Measurements from ENCODE around the gene PTPRJ.

PTPRJ gene

DNA sequence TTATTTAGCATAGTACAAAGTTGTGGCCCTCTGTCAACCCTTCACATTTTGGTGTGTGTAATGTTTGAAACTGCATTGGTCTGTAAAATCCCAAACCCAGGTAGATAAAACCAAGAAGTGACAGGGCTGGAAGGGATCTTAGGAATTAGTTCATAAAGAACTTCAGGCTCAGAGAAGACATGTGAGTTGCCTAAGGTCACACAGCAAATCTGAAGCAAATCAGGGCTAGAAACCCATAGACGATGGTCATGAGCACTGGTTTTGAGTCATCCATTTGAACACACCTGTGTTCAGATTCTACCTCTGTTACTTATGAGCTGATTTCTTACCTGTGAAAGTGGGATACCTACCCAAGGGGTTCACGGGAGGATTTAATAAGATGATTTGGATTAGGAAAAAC is 107.1 kb downstream of the PTPRJ start:
- no peak overlapping the region for H3K27ac ChIP-seq (ENCODE audit: low read length)
- H3K36me3 ChIP-seq (ENCODE audit: insufficient read depth, low read depth, low read length), result no peaks in the 10 kb centered on the region
- no peaks in the 10 kb centered on the region for H3K27me3 ChIP-seq (ENCODE audit: insufficient read depth, low read length)
- peaks cover 12% of the 10 kb centered on the region for H3K4me1 ChIP-seq (ENCODE audit: insufficient read depth, low read length)
- H3K4me3 ChIP-seq (ENCODE audit: low read length), result no peak overlapping the region
- no peak overlapping the region for H3K9ac ChIP-seq (ENCODE audit: low read depth, low read length)
- H3K9me3 ChIP-seq (ENCODE audit: insufficient read depth, low read depth, low read length), result peaks cover 3% of the 10 kb centered on the region; the same call in 1 of the 2 replicates

GRCh38 chr11:48087974-48088681 is 107.8 kb downstream of the PTPRJ start:
- Histone ChIP-seq H3K4me1 (ENCODE audit: insufficient read depth, low read length) (peaks cover 12% of the 10 kb centered on the region), H3K9me3 (ENCODE audit: insufficient read depth, low read depth, low read length) (peaks cover 3% of the 10 kb centered on the region; the same call in 1 of the 2 replicates), H3K4me3 (ENCODE audit: low read length) (no peak overlapping the region), H3K9ac (ENCODE audit: low read depth, low read length) (no peak overlapping the region), H3K27me3 (ENCODE audit: insufficient read depth, low read length) (no peaks in the 10 kb centered on the region), H3K36me3 (ENCODE audit: insufficient read depth, low read depth, low read length) (no peaks in the 10 kb centered on the region), H3K27ac (ENCODE audit: low read length) (no peak overlapping the region)

GRCh38 chr11:48088682-48089050 is 108.3 kb downstream of the PTPRJ start:
- Histone ChIP-seq H3K9me3 (ENCODE audit: insufficient read depth, low read depth, low read length) (peaks cover 3% of the 10 kb centered on the region; the same call in 1 of the 2 replicates), H3K4me1 (ENCODE audit: insufficient read depth, low read length) (peaks cover 12% of the 10 kb centered on the region), H3K27ac (ENCODE audit: low read length) (no peak overlapping the region), H3K36me3 (ENCODE audit: insufficient read depth, low read depth, low read length) (no peaks in the 10 kb centered on the region), H3K27me3 (ENCODE audit: insufficient read depth, low read length) (no peaks in the 10 kb centered on the region), H3K4me3 (ENCODE audit: low read length) (no peak overlapping the region), H3K9ac (ENCODE audit: low read depth, low read length) (no peak overlapping the region)

GRCh38 chr11:48090174-48090573 is 109.8 kb downstream of the PTPRJ start:
- H3K36me3 ChIP-seq (ENCODE audit: insufficient read depth, low read depth, low read length), result no peaks in the 10 kb centered on the region
- no peaks in the 10 kb centered on the region for H3K27me3 ChIP-seq (ENCODE audit: insufficient read depth, low read length)
- no peak overlapping the region for H3K4me3 ChIP-seq (ENCODE audit: low read length)
- H3K9ac ChIP-seq (ENCODE audit: low read depth, low read length), result no peak overlapping the region
- H3K4me1 ChIP-seq (ENCODE audit: insufficient read depth, low read length), result peaks cover 12% of the 10 kb centered on the region
- H3K9me3 ChIP-seq (ENCODE audit: insufficient read depth, low read depth, low read length), result no peaks in the 10 kb centered on the region
- H3K27ac ChIP-seq (ENCODE audit: low read length), result no peak overlapping the region

DNA sequence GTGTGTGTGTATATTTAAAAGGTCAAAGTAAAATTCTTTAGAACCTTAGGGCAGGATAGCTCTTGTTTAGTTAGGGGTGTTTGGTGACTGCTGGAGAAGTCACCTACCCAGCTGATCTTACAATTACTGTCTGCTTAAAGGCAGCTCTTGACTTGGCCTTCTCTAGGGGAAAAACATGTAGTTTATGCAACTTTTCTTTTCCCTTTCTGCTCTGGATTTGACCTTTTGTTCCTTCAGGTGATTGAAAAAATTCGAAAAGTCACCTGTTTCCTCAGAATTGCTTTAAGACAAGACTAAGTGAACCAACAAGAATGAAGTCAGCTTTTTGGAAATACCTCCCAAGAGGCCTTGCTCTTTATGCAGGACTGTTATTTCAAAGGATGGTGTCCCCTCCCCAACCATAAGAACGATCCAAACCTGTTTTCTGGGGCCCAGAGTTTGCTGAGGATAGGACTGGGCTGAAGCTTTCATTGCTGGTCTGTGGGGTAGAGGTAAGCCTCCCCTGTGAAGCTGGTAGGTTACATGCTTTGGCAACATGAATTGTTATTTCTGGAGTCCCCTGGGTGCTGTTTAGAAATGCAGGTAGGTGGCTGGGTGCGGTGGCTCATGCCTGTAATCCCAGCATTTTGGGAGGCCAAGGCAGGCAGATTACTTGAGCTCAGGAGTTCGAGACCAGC is 111.2 kb downstream of the PTPRJ start:
- no peak overlapping the region for H3K27ac ChIP-seq (ENCODE audit: low read length)
- H3K9ac ChIP-seq (ENCODE audit: low read depth, low read length), result no peak overlapping the region
- H3K9me3 ChIP-seq (ENCODE audit: insufficient read depth, low read depth, low read length), result no peaks in the 10 kb centered on the region
- no peaks in the 10 kb centered on the region for H3K27me3 ChIP-seq (ENCODE audit: insufficient read depth, low read length)
- no peaks in the 10 kb centered on the region for H3K36me3 ChIP-seq (ENCODE audit: insufficient read depth, low read depth, low read length)
- H3K4me3 ChIP-seq (ENCODE audit: low read length), result no peak overlapping the region
- H3K4me1 ChIP-seq (ENCODE audit: insufficient read depth, low read length), result peaks cover 20% of the 10 kb centered on the region

GRCh38 chr11:48093323-48093722 is 113.0 kb downstream of the PTPRJ start:
- peaks cover 31% of the 10 kb centered on the region for H3K4me1 ChIP-seq (ENCODE audit: insufficient read depth, low read length)

DNA sequence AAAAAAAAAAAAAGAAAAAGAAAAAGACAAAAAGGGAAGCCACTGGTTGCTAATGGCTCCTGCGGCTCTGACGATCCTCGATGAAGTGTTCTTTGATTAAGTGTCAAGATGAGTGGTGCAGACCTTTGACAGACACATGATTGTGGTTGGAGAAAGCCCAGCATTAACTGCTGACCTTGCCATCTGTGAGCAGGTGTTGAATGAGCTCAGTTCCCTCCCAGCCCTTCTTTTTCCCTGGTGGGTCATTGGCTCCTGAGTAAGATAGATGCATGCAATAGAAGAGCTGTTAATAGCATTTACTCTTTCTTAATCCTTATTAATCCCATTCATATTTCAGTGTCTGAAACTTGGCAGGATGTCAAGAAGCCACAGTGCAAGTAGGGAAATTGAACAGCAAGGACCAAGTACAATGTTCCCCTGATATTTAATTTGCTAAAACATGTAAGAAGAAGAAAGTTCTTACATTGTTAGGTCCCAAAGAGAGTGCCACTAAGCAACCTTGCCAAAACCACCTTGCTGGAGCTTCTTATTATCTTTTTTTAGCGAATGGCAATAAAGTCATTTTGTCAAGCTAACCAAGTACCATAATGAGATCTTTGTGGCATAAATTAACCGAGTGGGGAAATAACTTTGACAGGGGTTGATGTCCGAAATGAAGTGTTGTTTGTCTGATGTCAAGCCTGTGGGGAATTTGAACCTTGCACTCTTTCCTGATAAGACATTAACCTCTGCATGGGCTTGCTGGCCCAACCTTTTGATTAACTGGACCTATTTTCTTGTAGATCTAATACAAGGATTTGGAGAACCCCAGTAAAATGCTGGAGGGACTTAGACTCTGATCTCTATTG is 113.7 kb downstream of the PTPRJ start:
- H3K27ac ChIP-seq (ENCODE audit: low read length), result no peak overlapping the region
- no peaks in the 10 kb centered on the region for H3K36me3 ChIP-seq (ENCODE audit: insufficient read depth, low read depth, low read length)
- H3K4me3 ChIP-seq (ENCODE audit: low read length), result no peak overlapping the region
- no peaks in the 10 kb centered on the region for H3K9me3 ChIP-seq (ENCODE audit: insufficient read depth, low read depth, low read length)
- no peaks in the 10 kb centered on the region for H3K27me3 ChIP-seq (ENCODE audit: insufficient read depth, low read length)
- no peak overlapping the region for H3K9ac ChIP-seq (ENCODE audit: low read depth, low read length)
- H3K4me1 ChIP-seq (ENCODE audit: insufficient read depth, low read length), result peaks cover 26% of the 10 kb centered on the region

More at GRCh38 chr11:48093323-48093722, 113.0 kb downstream of the PTPRJ start:
- no peaks in the 10 kb centered on the region for H3K9me3 ChIP-seq (ENCODE audit: insufficient read depth, low read depth, low read length)
- H3K4me3 ChIP-seq (ENCODE audit: low read length), result no peak overlapping the region
- H3K9ac ChIP-seq (ENCODE audit: low read depth, low read length), result no peak overlapping the region
- H3K27me3 ChIP-seq (ENCODE audit: insufficient read depth, low read length), result no peaks in the 10 kb centered on the region
- H3K27ac ChIP-seq (ENCODE audit: low read length), result no peak overlapping the region
- H3K36me3 ChIP-seq (ENCODE audit: insufficient read depth, low read depth, low read length), result no peaks in the 10 kb centered on the region

GRCh38 chr11:48094643-48095339 is 114.4 kb downstream of the PTPRJ start:
- Histone ChIP-seq H3K9me3 (ENCODE audit: insufficient read depth, low read depth, low read length) (no peaks in the 10 kb centered on the region), H3K4me3 (ENCODE audit: low read length) (no peak overlapping the region), H3K4me1 (ENCODE audit: insufficient read depth, low read length) (peaks cover 26% of the 10 kb centered on the region), H3K27me3 (ENCODE audit: insufficient read depth, low read length) (no peaks in the 10 kb centered on the region), H3K36me3 (ENCODE audit: insufficient read depth, low read depth, low read length) (no peaks in the 10 kb centered on the region), H3K9ac (ENCODE audit: low read depth, low read length) (no peak overlapping the region), H3K27ac (ENCODE audit: low read length) (no peak overlapping the region)

GRCh38 chr11:48095779-48096470 is 115.6 kb downstream of the PTPRJ start:
- peaks cover 26% of the 10 kb centered on the region for H3K4me1 ChIP-seq (ENCODE audit: insufficient read depth, low read length)
- no peaks in the 10 kb centered on the region for H3K9me3 ChIP-seq (ENCODE audit: insufficient read depth, low read depth, low read length)

DNA sequence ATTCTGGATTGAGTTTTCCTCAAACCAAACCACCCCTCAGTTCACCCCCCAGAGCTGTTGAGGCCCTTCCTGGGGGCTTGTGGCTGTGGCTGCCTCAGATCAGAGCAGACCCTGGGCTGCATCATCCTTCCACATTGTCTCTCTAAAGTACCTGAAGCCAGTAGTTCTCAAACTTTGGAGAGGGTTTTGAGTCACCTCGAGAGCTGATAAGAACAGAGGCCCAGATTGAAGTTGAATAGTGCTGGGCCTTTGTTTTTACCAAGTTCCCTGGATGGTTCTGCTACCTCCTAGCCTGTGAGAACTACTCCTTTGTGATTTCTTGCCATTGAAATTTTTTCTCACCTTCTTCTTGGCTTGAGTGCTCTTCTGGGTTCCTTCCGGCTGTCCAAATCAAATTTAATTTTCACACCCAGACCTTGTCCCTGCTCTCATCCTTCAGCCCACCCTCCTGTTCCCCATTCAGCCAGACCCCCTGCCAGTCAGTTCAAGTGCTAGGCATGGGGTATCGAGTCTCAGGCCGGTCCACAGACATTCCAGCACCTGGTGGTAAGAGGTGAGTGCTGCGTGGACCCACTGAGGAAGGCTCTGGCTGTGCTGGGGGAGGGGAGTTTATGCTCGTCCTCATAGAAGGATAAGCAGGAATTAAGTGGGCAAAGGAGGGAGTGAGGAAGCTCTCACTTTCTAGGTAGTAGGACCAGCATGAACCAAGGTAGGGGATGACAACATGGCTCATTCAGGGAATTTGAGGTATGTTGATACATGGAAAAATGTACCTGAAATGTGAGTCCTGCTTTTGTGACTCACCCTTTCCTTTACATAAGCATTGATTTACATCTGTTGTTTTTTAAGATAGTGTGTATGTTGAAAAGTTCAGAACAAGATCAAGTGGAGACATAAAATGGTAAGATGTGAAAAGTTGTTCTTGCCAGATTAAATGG is 116.5 kb downstream of the PTPRJ start:
- Histone ChIP-seq H3K4me3 (ENCODE audit: low read length) (peak overlapping the region; percentile 29; the same call in 1 of the 2 replicates), H3K9me3 (ENCODE audit: insufficient read depth, low read depth, low read length) (no peaks in the 10 kb centered on the region), H3K36me3 (ENCODE audit: insufficient read depth, low read depth, low read length) (no peaks in the 10 kb centered on the region), H3K27me3 (ENCODE audit: insufficient read depth, low read length) (no peaks in the 10 kb centered on the region), H3K4me1 (ENCODE audit: insufficient read depth, low read length) (peaks cover 20% of the 10 kb centered on the region), H3K27ac (ENCODE audit: low read length) (no peak overlapping the region), H3K9ac (ENCODE audit: low read depth, low read length) (peak overlapping the region; percentile 27; the same call in 1 of the 2 replicates)

More at GRCh38 chr11:48095779-48096470, 115.6 kb downstream of the PTPRJ start:
- H3K27ac ChIP-seq (ENCODE audit: low read length), result no peak overlapping the region
- peak overlapping the region; percentile 27; the same call in 1 of the 2 replicates for H3K9ac ChIP-seq (ENCODE audit: low read depth, low read length)
- H3K36me3 ChIP-seq (ENCODE audit: insufficient read depth, low read depth, low read length), result no peaks in the 10 kb centered on the region
- H3K4me3 ChIP-seq (ENCODE audit: low read length), result no peak overlapping the region
- no peaks in the 10 kb centered on the region for H3K27me3 ChIP-seq (ENCODE audit: insufficient read depth, low read length)
